ENCODE results near the gene CYP2A7.
"Not testable (repeated sequence)": the region's sequence is repeated elsewhere in the genome, so short reads cannot be mapped to it uniquely, and the experiment has no call there.

CYP2A7 gene

DNA sequence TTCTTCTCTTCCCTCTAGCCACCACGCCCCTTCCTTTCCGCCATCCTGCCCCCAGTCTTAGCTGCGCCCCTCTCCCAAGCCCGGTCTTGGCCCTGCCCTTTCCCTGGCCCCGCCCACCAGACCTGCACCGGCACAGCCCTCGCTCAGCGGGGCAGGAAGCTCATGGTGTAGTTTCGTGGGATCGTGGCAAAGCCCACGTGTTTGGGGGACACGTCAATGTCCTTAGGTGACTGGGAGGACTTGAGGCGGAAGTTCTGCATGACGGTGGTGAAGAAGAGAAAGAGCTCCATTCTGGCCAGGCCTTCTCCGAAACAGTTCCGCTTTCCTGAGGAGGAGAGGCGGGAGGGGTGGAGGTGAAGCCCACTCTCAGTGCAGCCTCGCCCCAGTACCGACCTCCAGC is 38.4 kb downstream of the CYP2A7 start:
- in situ Hi-C loops (cut with HindIII; ENCODE audit: low sequenced_read_pairs) = not testable (repeated sequence)

DNA sequence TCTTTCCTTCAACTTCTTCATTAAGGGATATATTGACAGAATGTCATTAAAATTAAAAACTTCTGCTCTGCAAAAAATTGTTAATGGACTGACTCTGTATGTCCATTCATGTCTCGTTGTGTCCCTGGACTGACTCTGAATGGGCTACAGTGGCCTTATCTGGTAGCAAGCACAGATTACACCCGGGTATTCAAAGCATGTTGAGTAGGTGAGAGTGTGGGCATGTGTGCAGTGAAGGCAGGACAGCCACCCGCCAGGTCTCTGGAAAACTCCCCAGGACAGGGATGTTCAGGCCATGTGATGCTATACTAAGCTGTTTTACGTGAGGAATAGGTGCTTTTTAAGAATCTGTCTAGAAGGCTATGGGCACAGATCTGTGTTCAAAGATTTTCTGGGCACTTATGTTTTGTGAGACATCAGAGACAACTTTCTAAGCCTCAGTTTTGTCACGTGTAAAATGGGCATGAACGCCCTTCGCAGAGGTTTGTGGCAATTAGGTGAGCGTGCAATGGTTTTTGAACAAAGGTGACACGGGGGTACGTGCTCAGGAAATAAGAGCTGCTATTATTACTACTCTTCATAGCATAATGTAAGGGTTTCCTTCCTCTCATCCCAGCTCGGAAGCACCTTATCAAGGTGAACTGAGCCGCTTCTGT is 38.9 kb downstream of the CYP2A7 start:
- in situ Hi-C loops (cut with HindIII; ENCODE audit: low sequenced_read_pairs) = not testable (repeated sequence)

DNA sequence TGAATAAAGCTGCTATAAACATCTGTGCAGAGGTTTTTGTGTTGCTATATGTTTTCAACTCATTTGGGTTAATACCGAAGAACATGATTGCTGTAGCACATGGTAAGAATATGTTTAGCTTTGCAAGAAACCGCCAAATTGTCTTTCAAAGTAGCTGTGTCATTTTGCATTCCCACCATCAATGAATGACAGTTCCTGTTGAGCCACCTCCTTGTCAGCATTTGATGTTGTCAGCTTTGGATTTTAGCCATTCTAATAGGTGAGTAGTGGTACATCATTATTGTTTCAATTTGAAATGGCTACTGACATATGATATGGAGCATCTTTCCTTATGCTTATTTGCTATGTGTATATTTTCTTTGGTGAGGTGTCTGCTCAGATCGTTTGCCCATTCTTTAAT is 40.0 kb downstream of the CYP2A7 start:
- in situ Hi-C loops (cut with HindIII; ENCODE audit: low sequenced_read_pairs) = not testable (repeated sequence)

DNA sequence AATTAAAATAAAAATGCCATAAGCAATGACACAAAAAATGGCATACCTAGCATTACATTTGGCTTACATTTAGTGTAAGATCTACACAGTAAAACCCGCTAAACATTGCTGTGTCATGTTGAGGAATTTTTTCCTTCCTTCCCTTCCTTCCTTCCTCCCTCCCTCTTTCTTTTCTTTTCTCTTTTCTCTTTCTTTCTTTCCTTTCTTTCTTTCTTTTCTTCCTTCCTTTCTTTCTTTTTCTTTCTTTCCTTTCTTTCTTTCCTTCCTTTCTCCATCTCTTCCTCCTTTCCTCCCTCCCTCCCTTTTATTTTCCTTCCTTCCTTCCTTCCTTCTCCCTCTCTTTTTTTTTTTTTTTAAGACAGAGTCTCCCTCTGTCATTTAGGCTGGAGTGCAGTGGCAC is 43.6 kb downstream of the CYP2A7 start:
- in situ Hi-C loops (cut with HindIII; ENCODE audit: low sequenced_read_pairs) = not testable (repeated sequence)

DNA sequence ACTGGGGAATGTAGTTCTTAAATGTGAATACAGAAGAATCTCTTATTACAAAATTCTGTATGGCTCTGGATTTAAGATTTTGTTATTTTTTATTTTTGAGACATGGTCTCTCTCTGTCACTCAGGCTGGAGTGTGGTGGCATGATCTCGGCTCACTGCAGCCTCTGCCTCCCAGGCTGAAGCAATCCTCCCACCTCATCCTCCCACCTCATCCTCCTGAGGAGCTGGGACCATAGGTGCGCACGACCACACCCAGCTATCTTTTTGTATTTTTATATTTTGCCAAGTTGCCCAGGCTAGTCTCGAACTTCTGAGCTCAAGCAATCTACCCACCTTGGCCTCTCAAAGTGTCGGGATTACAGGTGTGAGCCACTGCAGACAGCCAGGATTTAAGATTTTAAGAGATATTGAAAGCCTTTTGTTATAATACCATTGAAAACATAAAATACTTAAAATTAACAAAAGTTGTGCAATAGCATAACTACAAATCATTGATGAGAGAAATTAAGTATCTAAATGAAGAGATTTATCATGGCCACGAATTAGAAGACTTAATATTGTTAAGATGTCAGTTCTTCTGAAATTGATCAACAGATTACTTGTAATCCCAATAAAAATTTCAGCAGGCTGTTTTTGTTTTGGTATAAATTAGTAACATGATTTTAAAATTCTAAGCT is 45.1 kb downstream of the CYP2A7 start:
- in situ Hi-C loops (cut with HindIII; ENCODE audit: low sequenced_read_pairs) = no loop called here

DNA sequence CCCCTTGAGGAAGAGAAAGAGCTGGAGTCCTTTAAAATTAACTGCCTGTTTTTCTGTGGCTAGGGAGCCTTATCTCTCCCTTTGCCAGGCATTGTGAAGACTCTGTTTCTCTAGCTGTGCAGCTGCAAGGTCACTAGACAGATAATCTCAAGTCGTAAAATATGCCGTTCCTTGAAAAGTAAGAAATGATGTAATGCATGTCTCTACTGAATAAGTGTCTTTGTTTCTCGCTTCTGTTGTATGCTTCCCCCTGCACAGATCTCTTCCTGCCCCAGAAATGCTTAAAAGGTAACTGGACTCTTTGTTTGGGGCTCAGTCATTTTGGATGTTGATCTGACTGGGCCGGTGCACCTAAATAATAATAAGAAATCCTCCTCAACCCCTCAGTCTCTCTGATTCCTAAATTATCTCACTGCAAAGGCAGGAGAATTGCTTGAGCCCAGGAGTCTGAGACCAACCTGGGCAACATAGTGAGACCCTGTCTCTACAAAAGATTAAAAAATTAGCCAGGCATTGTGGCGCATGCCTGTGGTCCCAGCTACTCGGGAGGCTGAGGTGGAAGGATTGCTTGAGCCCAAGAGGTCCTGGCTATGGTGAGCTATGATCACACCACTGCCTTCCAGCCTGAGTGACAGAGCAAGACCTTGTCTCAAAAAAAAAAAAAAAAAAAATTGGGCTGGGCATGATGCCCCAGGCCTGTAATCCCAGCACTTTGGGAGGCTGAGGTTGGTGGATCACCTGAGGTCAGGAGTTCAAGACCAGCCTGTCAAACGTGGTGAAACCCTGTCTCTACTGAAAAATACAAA is 48.1 kb downstream of the CYP2A7 start:
- in situ Hi-C loops (cut with HindIII; ENCODE audit: low sequenced_read_pairs) = not testable (repeated sequence)

DNA sequence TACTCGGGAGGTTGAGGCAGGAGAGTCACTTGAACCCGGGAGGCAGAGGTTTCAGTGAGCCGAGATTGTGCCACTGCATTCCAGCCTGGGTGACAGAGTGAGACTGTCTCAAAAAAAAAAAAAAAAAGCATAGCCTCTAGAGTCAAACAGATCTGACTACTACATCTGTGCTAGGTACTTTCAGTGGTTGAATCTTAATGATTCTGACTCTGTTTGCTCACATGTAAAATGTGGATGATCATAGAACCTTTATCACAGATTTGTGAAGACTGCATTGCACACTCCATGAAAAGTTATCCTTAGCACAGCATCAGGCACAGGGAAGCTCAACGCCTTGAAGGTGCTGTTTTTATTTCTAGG is 49.6 kb downstream of the CYP2A7 start:
- in situ Hi-C loops (cut with HindIII; ENCODE audit: low sequenced_read_pairs) = not testable (repeated sequence)

DNA sequence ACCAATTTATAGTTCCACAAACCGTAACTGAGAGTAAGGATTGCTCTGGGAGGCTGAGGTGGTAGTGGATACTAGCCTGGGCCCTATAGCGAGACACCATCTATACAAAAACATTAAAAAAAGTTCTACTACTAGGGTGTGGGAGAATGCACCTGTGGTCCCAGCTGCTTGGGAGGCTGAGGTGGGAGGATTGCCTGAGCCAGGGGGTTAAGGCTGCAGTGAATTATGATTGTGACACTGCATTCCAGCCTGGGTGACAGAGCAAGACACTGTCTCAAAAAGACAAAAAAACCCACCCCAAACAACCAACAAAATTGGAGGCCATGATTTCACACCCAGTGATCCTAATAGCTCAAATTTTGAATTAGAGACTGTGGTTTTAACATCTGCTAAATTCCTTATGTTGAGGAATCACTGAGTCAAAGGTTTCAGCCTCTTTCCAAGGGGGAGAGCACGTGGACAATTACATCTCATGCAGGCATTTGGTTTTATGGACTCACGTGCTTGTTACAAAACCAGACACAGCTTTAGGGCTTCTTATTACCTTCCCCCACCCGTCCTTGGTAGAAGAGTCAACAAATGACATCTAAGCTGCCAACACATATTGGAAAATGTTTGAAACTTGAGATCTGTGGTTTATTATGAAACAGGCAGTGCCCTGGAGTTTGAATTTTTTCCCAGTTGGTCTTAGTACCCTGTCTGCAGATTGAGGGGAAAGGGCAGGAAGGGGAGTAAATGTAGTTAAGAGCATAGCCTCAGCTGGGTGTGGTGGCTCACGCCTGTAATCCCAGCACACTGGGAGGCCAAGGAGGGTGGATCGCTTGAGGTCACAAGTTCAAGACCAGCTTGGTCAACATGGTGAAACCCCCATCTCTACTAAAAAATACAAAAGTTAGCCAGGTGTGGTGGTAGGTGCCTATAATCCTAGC is 50.3 kb downstream of the CYP2A7 start:
- in situ Hi-C loops (cut with HindIII; ENCODE audit: low sequenced_read_pairs) = no loop called here

DNA sequence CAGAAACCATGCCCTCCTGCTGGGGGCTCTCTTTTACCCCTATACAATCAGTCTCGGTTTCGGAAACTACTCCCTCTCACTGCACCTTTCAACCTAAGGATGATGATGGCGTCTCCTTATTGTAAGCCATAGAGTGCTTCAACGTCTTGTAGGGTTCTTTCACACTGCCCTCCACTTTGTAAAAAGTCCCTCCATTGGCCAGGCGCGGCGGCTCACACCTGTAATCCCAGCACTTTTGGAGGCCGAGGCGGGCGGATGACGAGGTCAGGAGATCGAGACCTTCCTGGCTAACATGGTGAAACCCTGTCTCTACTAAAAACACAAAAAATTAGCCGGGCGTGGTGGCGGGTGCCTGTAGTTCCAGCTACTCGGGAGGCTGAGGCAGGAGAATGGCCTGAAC is 51.3 kb downstream of the CYP2A7 start:
- in situ Hi-C loops (cut with HindIII; ENCODE audit: low sequenced_read_pairs) = not testable (repeated sequence)

DNA sequence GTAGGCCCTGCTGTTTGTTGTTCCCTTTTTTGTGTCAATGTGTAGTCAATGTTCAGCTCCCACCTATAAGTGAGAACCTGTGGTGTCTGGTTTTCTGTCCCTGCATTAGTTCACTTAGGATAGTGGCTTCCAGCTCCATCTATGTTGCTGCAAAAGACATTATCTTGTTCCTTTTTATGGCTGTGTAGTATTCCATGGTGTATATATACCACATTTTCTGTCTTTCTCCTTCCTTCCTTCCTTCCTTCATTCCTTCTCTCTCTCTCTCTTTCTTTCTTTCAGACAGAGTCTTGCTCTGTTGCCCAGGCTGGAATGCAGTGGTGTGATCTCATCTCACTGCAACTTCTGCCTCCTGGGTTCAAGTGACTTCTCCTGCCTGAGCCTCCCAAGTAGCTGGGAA is 52.8 kb downstream of the CYP2A7 start:
- in situ Hi-C loops (cut with HindIII; ENCODE audit: low sequenced_read_pairs) = no loop called here

DNA sequence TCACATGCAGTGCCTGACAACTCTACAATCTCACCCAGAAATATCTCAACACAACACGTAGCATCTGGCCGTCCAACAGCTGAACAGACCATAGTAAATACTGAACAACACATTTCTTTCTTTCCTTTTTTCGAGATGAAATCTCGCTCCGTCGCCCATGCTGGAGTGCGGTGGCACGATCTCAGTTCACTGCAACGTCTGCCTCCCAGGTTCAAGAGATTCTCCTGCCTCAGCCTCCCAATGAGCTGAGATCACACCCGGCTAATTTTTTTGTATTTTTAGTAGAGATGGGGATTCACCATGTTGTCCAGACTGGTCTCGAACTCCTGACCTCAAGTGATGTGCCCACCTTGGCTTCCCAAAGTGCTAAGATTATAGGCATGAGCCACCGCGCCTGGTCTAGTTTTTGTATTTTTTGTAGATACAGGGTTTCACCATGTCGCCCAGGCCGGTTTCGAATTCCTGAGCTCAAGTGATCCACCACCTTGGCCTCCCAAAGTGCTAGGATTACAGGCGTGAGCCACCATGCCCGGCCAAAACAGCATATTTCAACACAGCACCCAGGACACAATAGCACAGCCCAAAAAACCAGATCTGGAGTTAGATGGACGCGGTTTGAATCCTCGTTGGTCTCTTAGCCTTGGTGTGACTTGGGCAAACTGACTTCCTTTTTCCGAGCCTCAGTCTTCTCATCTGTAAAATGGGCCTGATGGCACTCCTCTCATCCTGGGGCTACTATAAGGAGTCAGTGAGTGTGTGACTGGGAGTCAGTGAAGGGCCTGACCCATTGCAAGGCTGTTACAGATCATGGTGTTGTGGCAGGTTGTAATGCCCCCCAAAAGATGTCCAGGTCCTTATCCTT is 54.4 kb downstream of the CYP2A7 start:
- in situ Hi-C loops (cut with HindIII; ENCODE audit: low sequenced_read_pairs) = no loop called here

DNA sequence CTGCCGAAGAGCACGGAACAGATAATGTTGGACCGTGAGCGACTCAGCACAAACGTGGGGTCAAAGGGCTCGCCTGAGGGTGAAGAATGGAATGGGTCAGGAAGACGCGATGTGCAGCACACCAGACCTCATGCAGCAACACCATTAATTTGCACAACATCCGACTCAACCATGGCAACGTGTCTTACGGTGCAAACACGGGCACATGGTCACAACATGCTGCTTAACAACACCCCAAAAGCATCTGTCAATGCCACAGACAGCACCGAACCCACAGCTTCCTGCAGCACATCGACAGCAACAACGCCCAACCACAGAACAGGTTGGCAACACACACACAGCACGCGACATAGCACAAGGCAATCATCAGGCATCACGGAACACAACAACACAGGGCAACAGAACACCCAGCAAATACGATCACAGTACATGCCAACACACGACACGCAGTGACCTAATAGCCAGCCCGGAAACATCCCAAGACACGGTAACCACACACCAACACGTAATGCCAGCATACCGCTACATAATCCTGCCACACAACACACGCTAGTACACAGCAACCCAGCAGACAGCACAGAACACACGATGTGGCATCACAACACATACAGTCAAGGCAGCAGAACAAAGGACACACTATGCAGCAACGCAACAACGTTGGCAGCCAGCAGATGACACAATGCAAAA is 55.2 kb downstream of the CYP2A7 start:
- in situ Hi-C loops (cut with HindIII; ENCODE audit: low sequenced_read_pairs) = not testable (repeated sequence)

DNA sequence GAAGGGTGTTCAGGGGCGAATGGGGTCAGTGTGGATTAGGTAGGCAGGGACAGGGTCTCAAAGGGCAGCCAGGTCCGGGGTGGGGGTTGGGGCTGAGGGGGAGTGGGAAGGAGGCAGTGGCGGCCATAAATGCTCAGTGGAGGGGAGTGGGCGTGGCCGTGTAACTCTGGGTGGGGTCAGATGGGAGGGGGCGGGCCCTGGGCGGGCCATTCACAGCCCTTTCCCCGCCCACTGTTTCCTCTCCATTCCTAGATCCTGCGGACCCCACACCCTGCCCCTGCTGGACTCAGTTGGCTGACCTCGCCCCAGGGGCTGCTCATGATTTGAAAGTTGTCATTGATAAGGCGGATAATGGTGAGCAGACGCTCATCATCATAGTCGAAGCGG is 55.7 kb downstream of the CYP2A7 start:
- in situ Hi-C loops (cut with HindIII; ENCODE audit: low sequenced_read_pairs) = not testable (repeated sequence)

DNA sequence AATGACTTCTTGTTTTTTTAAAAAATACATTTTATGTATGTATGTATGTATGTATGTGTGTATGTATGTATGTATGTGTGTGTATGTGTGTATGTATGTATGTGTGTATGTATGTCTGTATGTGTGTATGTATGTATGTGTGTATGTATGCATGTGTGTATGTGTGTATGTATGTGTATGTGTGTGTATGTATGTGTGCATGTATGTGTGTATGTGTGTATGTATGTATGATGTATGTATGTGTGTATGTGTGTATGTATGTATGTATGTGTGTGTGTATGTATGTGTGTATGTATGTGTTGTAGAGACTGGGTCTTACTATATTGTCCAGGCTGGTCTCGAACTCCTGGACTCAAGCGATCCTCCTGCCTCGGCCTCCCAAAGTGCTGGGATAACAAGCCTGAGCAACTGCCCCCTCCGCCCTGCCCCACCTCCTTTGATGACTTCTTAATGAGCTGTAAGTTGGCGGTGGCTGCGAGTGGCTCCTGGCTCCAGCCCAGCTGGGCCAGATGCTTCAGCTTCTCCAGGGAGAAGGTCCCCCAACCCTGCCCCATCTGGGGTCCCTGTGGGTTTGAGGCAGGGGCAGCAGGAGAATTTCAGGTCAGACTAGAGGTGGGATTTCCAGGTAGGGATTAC is 56.5 kb downstream of the CYP2A7 start:
- in situ Hi-C loops (cut with HindIII; ENCODE audit: low sequenced_read_pairs) = not testable (repeated sequence)
